Natural killer cell (primary cell): ENCODE data around the gene PSMA2. TPM values are rescaled to one million over a fixed set of nuclear protein-coding genes. Genes with fewer than 3 reads are reported as not detected.
A peak's percentile ranks its signal among the peaks of the same experiment; 100 is the strongest.

Source experiments
- ATAC-seq, 3 donors: fragments of 150-1000 bp in 2 of 3; fragments of 200-7000 bp in 1 of 3; cut with Tn5 transposase; 1 replicate in 1 of 3; 2 replicates in 2 of 3; pipeline ENCODE4 v1.10.0; 2021; ENCODE audit warnings: mild to moderate bottlenecking in 2 of 3, moderate library complexity in 2 of 3
- DNase-seq, 2 donors: peaks; one replicate each; pipeline versions ENCODE4 v3.0.0 to v3.0.0-alpha.2; 2013 to 2021; ENCODE audit warnings: mixed read lengths in 1 of 2
- H3K27ac ChIP-seq: one replicate; pipeline ENCODE4 v1.5.1; 2013; ENCODE audit warnings: mild to moderate bottlenecking, low read length
- H3K27me3 ChIP-seq: one replicate; pipeline ENCODE4 v1.6.1; 2013; ENCODE audit warnings: low read length; ENCODE audit not compliant: control insufficient read depth, insufficient read depth
- H3K36me3 ChIP-seq: one replicate; pipeline ENCODE4 v1.6.1; 2013; ENCODE audit warnings: low read length; ENCODE audit not compliant: control insufficient read depth, insufficient read depth
- H3K4me1 ChIP-seq: one replicate; pipeline ENCODE4 v1.6.1; 2013; ENCODE audit warnings: low read length; ENCODE audit not compliant: control insufficient read depth, insufficient read depth
- H3K4me3 ChIP-seq: one replicate; pipeline ENCODE4 v1.5.1; 2013; ENCODE audit warnings: low read length
- H3K9me3 ChIP-seq: one replicate; pipeline ENCODE4 v1.6.1; 2013; ENCODE audit warnings: low read length; ENCODE audit not compliant: control insufficient read depth, insufficient read depth
- H3K27ac Mint-ChIP-seq, 2 donors: one replicate each; pipeline ENCODE4 v1.8.0; 2022; ENCODE audit warnings: mild to moderate bottlenecking in 2 of 2, mixed read lengths in 2 of 2, moderate library complexity in 1 of 2
- H3K27me3 Mint-ChIP-seq, 2 donors: one replicate each; pipeline ENCODE4 v1.8.0; 2022; ENCODE audit warnings: low read depth in 2 of 2, mixed read lengths in 2 of 2
- H3K36me3 Mint-ChIP-seq: one replicate; pipeline ENCODE4 v1.8.0; 2022; ENCODE audit warnings: mixed read lengths
- H3K4me1 Mint-ChIP-seq, 2 donors: one replicate each; pipeline ENCODE4 v1.8.0; 2022; ENCODE audit warnings: mixed read lengths in 2 of 2
- H3K4me3 Mint-ChIP-seq: one replicate; pipeline ENCODE4 v1.8.0; 2022; ENCODE audit warnings: mild to moderate bottlenecking, moderate library complexity, mixed read lengths
- H3K9me3 Mint-ChIP-seq, 2 donors: one replicate each; pipeline ENCODE4 v1.8.0; 2022; ENCODE audit warnings: mixed read lengths in 2 of 2
- WGBS: methylation state at CpG from one replicate; pipeline ENCODE4 v1.1.7; 2013; ENCODE audit warnings: missing lambda C conversion rate; ENCODE audit not compliant: insufficient coverage; 5-methylcytosine and 5-hydroxymethylcytosine counted together
- intact Hi-C: fragments of 100-400 bp; cut with micrococcal nuclease; formaldehyde crosslinking; loops from one replicate; pipeline ENCODE4 v1.14.2; 2022
- total RNA-seq, 4 donors: library from RNA; stranded (reverse); fragments of 120-200 nt in 1 of 4; gene quantifications; one replicate each; pipeline versions ENCODE4 v1.2.3 to v1.2.4, GENCODE V29; 2013 to 2022
- TF ChIP-seq, protein P1 (sequence below): fragments of 200-600 bp; IDR thresholded peaks from one replicate; pipeline ENCODE4 v1.8.0; 2022; ENCODE audit warnings: antibody characterized with exemption

The PSMA2 gene
- total RNA-seq, 3 donors from 2014 or later (not counting 1 experiment from before 2014, with no cell fraction given), result 46.5 to 55.6 (median 48.3) TPM

GRCh38 chr7:42929449-42929848 lies 2.5 kb downstream of the PSMA2 start:
- 63% methylated on average over 3 of the region's 3 CpGs for WGBS
- peaks cover 14% of the 10 kb centered on the region for H3K36me3 Mint-ChIP-seq
- no peak for ATAC-seq
- H3K27me3 Mint-ChIP-seq, result no peaks in the 10 kb centered on the region
- TF ChIP-seq, protein P1, sequence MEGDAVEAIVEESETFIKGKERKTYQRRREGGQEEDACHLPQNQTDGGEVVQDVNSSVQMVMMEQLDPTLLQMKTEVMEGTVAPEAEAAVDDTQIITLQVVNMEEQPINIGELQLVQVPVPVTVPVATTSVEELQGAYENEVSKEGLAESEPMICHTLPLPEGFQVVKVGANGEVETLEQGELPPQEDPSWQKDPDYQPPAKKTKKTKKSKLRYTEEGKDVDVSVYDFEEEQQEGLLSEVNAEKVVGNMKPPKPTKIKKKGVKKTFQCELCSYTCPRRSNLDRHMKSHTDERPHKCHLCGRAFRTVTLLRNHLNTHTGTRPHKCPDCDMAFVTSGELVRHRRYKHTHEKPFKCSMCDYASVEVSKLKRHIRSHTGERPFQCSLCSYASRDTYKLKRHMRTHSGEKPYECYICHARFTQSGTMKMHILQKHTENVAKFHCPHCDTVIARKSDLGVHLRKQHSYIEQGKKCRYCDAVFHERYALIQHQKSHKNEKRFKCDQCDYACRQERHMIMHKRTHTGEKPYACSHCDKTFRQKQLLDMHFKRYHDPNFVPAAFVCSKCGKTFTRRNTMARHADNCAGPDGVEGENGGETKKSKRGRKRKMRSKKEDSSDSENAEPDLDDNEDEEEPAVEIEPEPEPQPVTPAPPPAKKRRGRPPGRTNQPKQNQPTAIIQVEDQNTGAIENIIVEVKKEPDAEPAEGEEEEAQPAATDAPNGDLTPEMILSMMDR, result no peak
- Histone ChIP-seq H3K27me3 (no peaks in the 10 kb centered on the region), H3K4me3 (no peak overlapping the region), H3K4me1 (peaks cover 16% of the 10 kb centered on the region), H3K36me3 (peaks cover 29% of the 10 kb centered on the region), H3K27ac (no peak overlapping the region), H3K9me3 (no peaks in the 10 kb centered on the region)
- no peak for DNase-seq
- intact Hi-C loops, result no loop called here
- H3K4me1 Mint-ChIP-seq, result peaks cover 44 to 62% of the 10 kb centered on the region in 2 donors
- H3K27ac Mint-ChIP-seq, result peak overlapping the region; percentile 11 to 67
- no peaks in the 10 kb centered on the region for H3K9me3 Mint-ChIP-seq
- H3K4me3 Mint-ChIP-seq, result peak overlapping the region; percentile 35

- Histone ChIP-seq H3K9me3 (no peaks in the 10 kb centered on the region), H3K27me3 (no peaks in the 10 kb centered on the region), H3K4me3 (no peak overlapping the region), H3K36me3 (peaks cover 36% of the 10 kb centered on the region), H3K4me1 (peaks cover 16% of the 10 kb centered on the region), H3K27ac (no peak overlapping the region)
- Mint-ChIP-seq H3K27me3 (no peaks in the 10 kb centered on the region), H3K9me3 (no peaks in the 10 kb centered on the region), H3K36me3 (peaks cover 15% of the 10 kb centered on the region), H3K4me1 (peaks cover 44 to 59% of the 10 kb centered on the region in 2 donors), H3K27ac (peak overlapping the region; percentile 6 to 11), H3K4me3 (no peak overlapping the region)
- DNase-seq, result no peak
- no peak for ATAC-seq
- WGBS, result 60% methylated on average over 3 of the region's 3 CpGs
- intact Hi-C loops, result no loop called here
- TF ChIP-seq, protein P1, result no peak
Measured at GRCh38 chr7:42928754-42929153, 3.2 kb downstream of the PSMA2 start.

- Histone ChIP-seq H3K36me3 (peaks cover 61% of the 10 kb centered on the region), H3K4me1 (peaks cover 7% of the 10 kb centered on the region), H3K9me3 (no peaks in the 10 kb centered on the region), H3K27ac (no peak overlapping the region), H3K27me3 (no peaks in the 10 kb centered on the region), H3K4me3 (no peak overlapping the region)
- Mint-ChIP-seq H3K9me3 (no peaks in the 10 kb centered on the region), H3K27ac (no peak overlapping the region), H3K36me3 (peaks cover 28% of the 10 kb centered on the region), H3K4me3 (no peak overlapping the region), H3K4me1 (peaks cover 25 to 41% of the 10 kb centered on the region in 2 donors), H3K27me3 (no peaks in the 10 kb centered on the region)
- no peak for ATAC-seq
- WGBS, result no CpG with 5 or more reads among the region's 5 CpGs
- DNase-seq, result no peak
- TF ChIP-seq, protein P1, result no peak
- intact Hi-C loops, result no loop called here
Measured at GRCh38 chr7:42926204-42926603, 5.8 kb downstream of the PSMA2 start.

GRCh38 chr7:42925630-42926029 lies 6.3 kb downstream of the PSMA2 start:
- Mint-ChIP-seq H3K27me3 (no peaks in the 10 kb centered on the region), H3K4me3 (no peak overlapping the region), H3K36me3 (peaks cover 33% of the 10 kb centered on the region), H3K9me3 (no peaks in the 10 kb centered on the region), H3K4me1 (peaks cover 25 to 35% of the 10 kb centered on the region in 2 donors), H3K27ac (no peak overlapping the region)
- TF ChIP-seq, protein P1, result no peak
- no peak overlapping the region for H3K4me3 ChIP-seq
- H3K36me3 ChIP-seq, result peaks cover 67% of the 10 kb centered on the region
- H3K4me1 ChIP-seq, result peaks cover 6% of the 10 kb centered on the region
- no peak overlapping the region for H3K27ac ChIP-seq
- intact Hi-C loops, result no loop called here
- no peaks in the 10 kb centered on the region for H3K9me3 ChIP-seq
- WGBS, result 92% methylated on average over 1 of the region's 1 CpG
- no peaks in the 10 kb centered on the region for H3K27me3 ChIP-seq
- no peak for DNase-seq
- ATAC-seq, result no peak
